ENCODE data around the gene RMDN3.

RMDN3 gene

GRCh38 chr15:40772014-40772413 lies 17.0 kb upstream of the RMDN3 start:
- Histone ChIP-seq H3K27ac (ENCODE audit: low read depth, low read length) (no peak overlapping the region), H3K4me1 (ENCODE audit: control insufficient read depth, insufficient read depth, low read length) (peaks cover 5% of the 10 kb centered on the region), H3K4me3 (ENCODE audit: low read depth, low read length) (no peak overlapping the region), H3K9me3 (ENCODE audit: control insufficient read depth, insufficient read depth, low read length) (no peaks in the 10 kb centered on the region), H3K27me3 (ENCODE audit: control insufficient read depth, insufficient read depth, low read length) (no peaks in the 10 kb centered on the region), H3K36me3 (ENCODE audit: control insufficient read depth, insufficient read depth, low read length) (peaks cover 50% of the 10 kb centered on the region), H3K9ac (ENCODE audit: low read depth, low read length) (no peak overlapping the region)

DNA sequence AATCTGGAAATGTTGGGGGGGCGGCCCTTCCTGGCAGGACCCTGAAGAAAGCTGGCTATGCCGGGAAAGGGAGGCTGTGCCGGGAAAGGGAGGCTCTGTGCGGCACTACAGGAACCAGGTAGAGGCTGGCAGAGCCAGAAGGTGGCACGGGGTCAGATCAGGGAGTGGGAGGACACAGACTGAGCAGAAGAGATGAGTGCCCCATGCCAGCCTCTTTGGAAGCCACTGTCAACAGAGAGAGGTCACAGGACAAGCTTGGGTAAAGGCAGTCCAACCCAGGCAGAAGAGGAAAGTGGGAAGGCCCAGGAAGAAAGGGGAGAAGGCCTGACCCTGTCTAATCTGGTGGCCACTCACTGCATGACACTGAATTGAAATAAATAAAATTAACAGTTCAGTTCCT lies 16.2 kb upstream of the RMDN3 start:
- Histone ChIP-seq H3K4me3 (ENCODE audit: low read depth, low read length) (no peak overlapping the region), H3K9ac (ENCODE audit: low read depth, low read length) (no peak overlapping the region), H3K36me3 (ENCODE audit: control insufficient read depth, insufficient read depth, low read length) (peaks cover 43% of the 10 kb centered on the region), H3K27me3 (ENCODE audit: control insufficient read depth, insufficient read depth, low read length) (no peaks in the 10 kb centered on the region), H3K27ac (ENCODE audit: low read depth, low read length) (no peak overlapping the region), H3K4me1 (ENCODE audit: control insufficient read depth, insufficient read depth, low read length) (peaks cover 12% of the 10 kb centered on the region), H3K9me3 (ENCODE audit: control insufficient read depth, insufficient read depth, low read length) (no peaks in the 10 kb centered on the region)

- Histone ChIP-seq H3K4me3 (ENCODE audit: low read depth, low read length) (no peak overlapping the region), H3K36me3 (ENCODE audit: control insufficient read depth, insufficient read depth, low read length) (peaks cover 34% of the 10 kb centered on the region), H3K4me1 (ENCODE audit: control insufficient read depth, insufficient read depth, low read length) (peaks cover 21% of the 10 kb centered on the region), H3K27me3 (ENCODE audit: control insufficient read depth, insufficient read depth, low read length) (no peaks in the 10 kb centered on the region), H3K9me3 (ENCODE audit: control insufficient read depth, insufficient read depth, low read length) (no peaks in the 10 kb centered on the region), H3K27ac (ENCODE audit: low read depth, low read length) (no peak overlapping the region), H3K9ac (ENCODE audit: low read depth, low read length) (no peak overlapping the region)
Measured at GRCh38 chr15:40770147-40770721, 15.2 kb upstream of the RMDN3 start.

DNA sequence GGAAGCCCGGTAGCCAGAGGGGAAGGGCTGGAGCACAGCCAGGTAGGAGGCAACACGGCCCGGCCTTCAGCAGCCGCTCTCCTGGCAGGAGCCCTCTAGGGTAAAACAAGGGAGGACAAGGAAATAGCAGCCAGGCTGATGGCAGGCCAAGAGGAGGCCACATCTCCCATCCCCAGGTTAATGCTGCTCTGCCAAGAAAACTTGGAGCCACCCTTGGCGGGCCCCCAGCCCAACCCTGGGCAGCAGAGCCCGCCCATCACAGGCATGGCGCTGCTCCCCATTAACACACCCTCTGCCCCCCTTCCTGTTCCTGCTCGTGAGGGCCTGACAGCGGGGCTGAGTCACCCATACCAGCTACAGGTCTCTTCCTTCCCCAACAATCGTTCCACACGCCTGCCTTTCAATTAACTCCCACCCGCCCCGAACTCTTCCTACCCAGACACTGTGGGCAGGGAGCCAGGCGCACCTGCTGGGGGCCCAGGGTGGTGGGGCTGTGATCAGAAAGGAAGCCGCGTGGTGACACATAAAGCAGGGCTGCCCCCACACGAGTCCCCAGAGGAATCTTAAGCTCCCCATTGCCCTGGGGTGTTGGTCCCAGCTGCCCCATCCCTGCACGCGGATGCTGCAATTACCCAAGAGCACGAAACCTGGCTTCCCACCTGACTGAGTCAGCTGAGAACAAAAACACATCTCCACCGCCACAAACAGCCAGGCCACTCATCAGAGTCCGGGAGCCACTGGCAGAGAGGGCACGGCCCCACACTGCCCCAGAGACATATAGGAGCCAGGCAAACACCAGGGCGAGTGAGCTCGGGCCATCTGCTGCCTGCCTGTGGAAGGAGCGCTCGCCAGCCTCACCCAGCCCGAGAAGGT lies 14.5 kb upstream of the RMDN3 start, which contains the start of gene C15orf62:
Gene C15orf62 (plus strand): TSS at position 707 of the 873 bp plus-strand sequence. CDS start 516 bp downstream, outside the sequence.
- H3K4me1 ChIP-seq (ENCODE audit: control insufficient read depth, insufficient read depth, low read length) = peaks cover 28% of the 10 kb centered on the region
- H3K9me3 ChIP-seq (ENCODE audit: control insufficient read depth, insufficient read depth, low read length) = no peaks in the 10 kb centered on the region
- no peak within 1 kb of the TSS for H3K27ac ChIP-seq (ENCODE audit: low read depth, low read length)
- no peak within 1 kb of the TSS for H3K4me3 ChIP-seq (ENCODE audit: low read depth, low read length)
- no peaks in the 10 kb centered on the region for H3K27me3 ChIP-seq (ENCODE audit: control insufficient read depth, insufficient read depth, low read length)
- no peak within 1 kb of the TSS for H3K9ac ChIP-seq (ENCODE audit: low read depth, low read length)
- H3K36me3 ChIP-seq (ENCODE audit: control insufficient read depth, insufficient read depth, low read length) = peaks cover 27% of the 10 kb centered on the region

- Histone ChIP-seq H3K4me1 (ENCODE audit: control insufficient read depth, insufficient read depth, low read length) (peaks cover 28% of the 10 kb centered on the region), H3K9me3 (ENCODE audit: control insufficient read depth, insufficient read depth, low read length) (no peaks in the 10 kb centered on the region), H3K27ac (ENCODE audit: low read depth, low read length) (no peak overlapping the region), H3K4me3 (ENCODE audit: low read depth, low read length) (no peak overlapping the region), H3K27me3 (ENCODE audit: control insufficient read depth, insufficient read depth, low read length) (no peaks in the 10 kb centered on the region), H3K9ac (ENCODE audit: low read depth, low read length) (no peak overlapping the region), H3K36me3 (ENCODE audit: control insufficient read depth, insufficient read depth, low read length) (peaks cover 19% of the 10 kb centered on the region)
Measured at GRCh38 chr15:40768521-40769273, 13.6 kb upstream of the RMDN3 start.

GRCh38 chr15:40767838-40768500 lies 12.9 kb upstream of the RMDN3 start:
- peaks cover 28% of the 10 kb centered on the region for H3K4me1 ChIP-seq (ENCODE audit: control insufficient read depth, insufficient read depth, low read length)
- no peaks in the 10 kb centered on the region for H3K27me3 ChIP-seq (ENCODE audit: control insufficient read depth, insufficient read depth, low read length)
- H3K36me3 ChIP-seq (ENCODE audit: control insufficient read depth, insufficient read depth, low read length) = peaks cover 11% of the 10 kb centered on the region
- H3K4me3 ChIP-seq (ENCODE audit: low read depth, low read length) = no peak overlapping the region
- H3K9ac ChIP-seq (ENCODE audit: low read depth, low read length) = no peak overlapping the region
- no peak overlapping the region for H3K27ac ChIP-seq (ENCODE audit: low read depth, low read length)
- H3K9me3 ChIP-seq (ENCODE audit: control insufficient read depth, insufficient read depth, low read length) = no peaks in the 10 kb centered on the region

- H3K27me3 ChIP-seq (ENCODE audit: control insufficient read depth, insufficient read depth, low read length) = 0 out of 2 replicates have a peak, but pooled peaks cover 3% of the 10 kb centered on the region
- H3K4me3 ChIP-seq (ENCODE audit: low read depth, low read length) = no peak overlapping the region
- H3K9me3 ChIP-seq (ENCODE audit: control insufficient read depth, insufficient read depth, low read length) = no peaks in the 10 kb centered on the region
- H3K27ac ChIP-seq (ENCODE audit: low read depth, low read length) = peak overlapping the region; percentile 11
- H3K4me1 ChIP-seq (ENCODE audit: control insufficient read depth, insufficient read depth, low read length) = peaks cover 28% of the 10 kb centered on the region
- peaks cover 6% of the 10 kb centered on the region for H3K36me3 ChIP-seq (ENCODE audit: control insufficient read depth, insufficient read depth, low read length)
- H3K9ac ChIP-seq (ENCODE audit: low read depth, low read length) = no peak overlapping the region
Measured at GRCh38 chr15:40766906-40767837, 12.1 kb upstream of the RMDN3 start.

DNA sequence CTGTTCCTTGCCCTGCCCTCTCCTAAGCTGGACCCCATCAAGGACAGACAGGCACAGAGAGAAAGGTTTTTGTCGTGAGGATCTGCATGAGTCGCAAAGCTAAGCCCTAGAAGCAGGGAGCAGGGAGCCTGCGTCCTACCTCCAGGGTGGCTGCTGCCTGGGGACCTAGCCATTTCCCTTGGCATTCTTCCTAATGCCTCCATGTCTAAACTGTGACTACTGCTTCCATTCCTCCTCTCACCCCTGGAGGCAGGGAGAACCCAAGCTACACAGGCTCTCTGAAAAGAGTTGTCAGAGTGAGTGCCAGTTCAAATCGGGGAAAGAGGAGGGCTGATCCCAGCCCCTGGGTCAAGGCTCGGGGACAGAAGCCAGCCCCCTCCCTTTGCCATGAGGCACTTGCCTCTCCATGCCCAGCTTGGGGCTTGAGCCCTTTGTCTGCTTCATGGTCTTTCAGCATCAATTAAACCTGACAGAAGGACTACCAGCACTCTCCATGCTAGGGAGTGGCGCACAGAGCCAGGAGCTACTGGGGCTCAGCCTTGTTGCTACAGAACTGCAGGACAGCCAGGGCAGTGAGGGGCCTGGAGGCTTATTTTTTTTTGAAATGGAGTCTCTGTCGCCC lies 11.3 kb upstream of the RMDN3 start:
- Histone ChIP-seq H3K4me1 (ENCODE audit: control insufficient read depth, insufficient read depth, low read length) (peaks cover 28% of the 10 kb centered on the region), H3K27me3 (ENCODE audit: control insufficient read depth, insufficient read depth, low read length) (0 out of 2 replicates have a peak, but pooled peaks cover 3% of the 10 kb centered on the region), H3K9ac (ENCODE audit: low read depth, low read length) (no peak overlapping the region), H3K4me3 (ENCODE audit: low read depth, low read length) (no peak overlapping the region), H3K36me3 (ENCODE audit: control insufficient read depth, insufficient read depth, low read length) (peaks cover 4% of the 10 kb centered on the region), H3K9me3 (ENCODE audit: control insufficient read depth, insufficient read depth, low read length) (no peaks in the 10 kb centered on the region), H3K27ac (ENCODE audit: low read depth, low read length) (peak overlapping the region; percentile 56)

GRCh38 chr15:40764629-40765103 lies 9.6 kb upstream of the RMDN3 start:
- H3K9me3 ChIP-seq (ENCODE audit: control insufficient read depth, insufficient read depth, low read length) = no peaks in the 10 kb centered on the region
- peak overlapping the region; percentile 56 for H3K27ac ChIP-seq (ENCODE audit: low read depth, low read length)

More at GRCh38 chr15:40764629-40765103, 9.6 kb upstream of the RMDN3 start:
- Histone ChIP-seq H3K36me3 (ENCODE audit: control insufficient read depth, insufficient read depth, low read length) (peaks cover 4% of the 10 kb centered on the region), H3K27me3 (ENCODE audit: control insufficient read depth, insufficient read depth, low read length) (0 out of 2 replicates have a peak, but pooled peaks cover 3% of the 10 kb centered on the region), H3K4me1 (ENCODE audit: control insufficient read depth, insufficient read depth, low read length) (peaks cover 28% of the 10 kb centered on the region), H3K4me3 (ENCODE audit: low read depth, low read length) (peak overlapping the region; percentile 76), H3K9ac (ENCODE audit: low read depth, low read length) (peak overlapping the region; percentile 61)
